NB4 (cell line): ENCODE results near the gene EIF4B.

Experiments
- MYC ChIP-seq: IDR thresholded peaks from 2 replicates; pipeline ENCODE4 v1.6.1; 2011; ENCODE audit warnings: low read depth, low read length
- POLR2A ChIP-seq: IDR thresholded peaks from 2 replicates; pipeline ENCODE4 v1.6.1; 2011; ENCODE audit warnings: mild to moderate bottlenecking; ENCODE audit not compliant: insufficient read length; ENCODE audit errors: extremely low read depth
- TF ChIP-seq, protein P1 (sequence below): IDR thresholded peaks from one replicate; pipeline ENCODE4 v1.5.1; 2012; ENCODE audit warnings: low read depth, low read length
- TF ChIP-seq, protein P2 (sequence below): IDR thresholded peaks from 2 replicates; pipeline ENCODE4 v1.6.1; 2011; ENCODE audit warnings: low read depth, low read length

GRCh38 chr12:52977170-52977569 is 29.1 kb upstream of the EIF4B start:
- TF ChIP-seq, protein P1, sequence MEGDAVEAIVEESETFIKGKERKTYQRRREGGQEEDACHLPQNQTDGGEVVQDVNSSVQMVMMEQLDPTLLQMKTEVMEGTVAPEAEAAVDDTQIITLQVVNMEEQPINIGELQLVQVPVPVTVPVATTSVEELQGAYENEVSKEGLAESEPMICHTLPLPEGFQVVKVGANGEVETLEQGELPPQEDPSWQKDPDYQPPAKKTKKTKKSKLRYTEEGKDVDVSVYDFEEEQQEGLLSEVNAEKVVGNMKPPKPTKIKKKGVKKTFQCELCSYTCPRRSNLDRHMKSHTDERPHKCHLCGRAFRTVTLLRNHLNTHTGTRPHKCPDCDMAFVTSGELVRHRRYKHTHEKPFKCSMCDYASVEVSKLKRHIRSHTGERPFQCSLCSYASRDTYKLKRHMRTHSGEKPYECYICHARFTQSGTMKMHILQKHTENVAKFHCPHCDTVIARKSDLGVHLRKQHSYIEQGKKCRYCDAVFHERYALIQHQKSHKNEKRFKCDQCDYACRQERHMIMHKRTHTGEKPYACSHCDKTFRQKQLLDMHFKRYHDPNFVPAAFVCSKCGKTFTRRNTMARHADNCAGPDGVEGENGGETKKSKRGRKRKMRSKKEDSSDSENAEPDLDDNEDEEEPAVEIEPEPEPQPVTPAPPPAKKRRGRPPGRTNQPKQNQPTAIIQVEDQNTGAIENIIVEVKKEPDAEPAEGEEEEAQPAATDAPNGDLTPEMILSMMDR: no peak
- TF ChIP-seq POLR2A (no peak), MYC (no peak)
- TF ChIP-seq, protein P2, sequence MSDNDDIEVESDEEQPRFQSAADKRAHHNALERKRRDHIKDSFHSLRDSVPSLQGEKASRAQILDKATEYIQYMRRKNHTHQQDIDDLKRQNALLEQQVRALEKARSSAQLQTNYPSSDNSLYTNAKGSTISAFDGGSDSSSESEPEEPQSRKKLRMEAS: no peak
